PC-3 (cell line): ENCODE data around the gene FPGS. TPM values are rescaled to one million over a fixed set of nuclear protein-coding genes. Genes with fewer than 3 reads are reported as not detected.

ENCODE experiments used
- ATAC-seq: fragments of 200-7000 bp; cut with Tn5 transposase; 2 replicates; pipeline ENCODE4 v1.9.1; 2020; ENCODE audit warnings: mild to moderate bottlenecking, moderate library complexity
- BruUV-seq: library from RNA; stranded (reverse); fragments of 400-500 nt; replicated peaks from 2 replicates; lab custom pipeline; 2021; lab: Mats Ljungman, UMichigan
- CTCF ChIA-PET: fragments of 300-600 bp; sonication (Branson Sonifier 250); formaldehyde crosslinking; loops from one replicate; lab custom pipeline; 2022; ENCODE audit warnings: antibody characterized with exemption; lab: Charles Lee
- POLR2A ChIA-PET: fragments of 300-600 bp; sonication (Branson Sonifier 250); formaldehyde crosslinking; loops from one replicate; lab custom pipeline; 2022; ENCODE audit warnings: antibody characterized with exemption; ENCODE audit not compliant: unreplicated experiment; lab: Charles Lee
- DNase-seq: peaks from one replicate; pipeline ENCODE4 v3.0.0-alpha.2; 2015
- H2AFZ ChIP-seq: fragments of 300-600 bp; sonication (generic); 2 replicates; pipeline ENCODE4 v1.6.0; 2016; ENCODE audit warnings: antibody characterized with exemption, low read length
- H3F3A ChIP-seq: fragments of 300-600 bp; sonication (generic); one replicate; pipeline ENCODE4 v1.6.0; 2017; ENCODE audit warnings: antibody characterized with exemption, low read length, control low read depth, mild to moderate bottlenecking; ENCODE audit not compliant: unreplicated experiment
- H3K27ac ChIP-seq: fragments of 300-600 bp; sonication (generic); 2 replicates; pipeline ENCODE4 v1.5.1; 2016; ENCODE audit warnings: mild to moderate bottlenecking, low read length
- H3K27me3 ChIP-seq: fragments of 300-600 bp; sonication (generic); 2 replicates; pipeline ENCODE4 v1.6.1; 2016; ENCODE audit warnings: low read length, mixed read lengths
- H3K36me3 ChIP-seq: fragments of 300-600 bp; sonication (generic); 2 replicates; pipeline ENCODE4 v1.6.1; 2016; ENCODE audit warnings: low read depth, mixed run types, low read length, mixed read lengths
- H3K4me1 ChIP-seq: fragments of 300-600 bp; sonication (generic); 2 replicates; pipeline ENCODE4 v1.5.1; 2016; ENCODE audit warnings: low read length; ENCODE audit not compliant: insufficient read depth
- H3K4me2 ChIP-seq: fragments of 300-600 bp; sonication (generic); 2 replicates; pipeline ENCODE4 v1.6.0; 2016; ENCODE audit warnings: low read length
- H3K4me3 ChIP-seq: fragments of 300-600 bp; sonication (generic); 2 replicates; pipeline ENCODE4 v1.5.1; 2016; ENCODE audit warnings: mild to moderate bottlenecking, low read length, mixed read lengths
- H3K79me2 ChIP-seq: fragments of 300-600 bp; sonication (generic); 2 replicates; pipeline ENCODE4 v1.6.1; 2017; ENCODE audit warnings: low read length, mixed read lengths
- H3K9ac ChIP-seq: fragments of 300-600 bp; sonication (generic); 2 replicates; pipeline ENCODE4 v1.6.0; 2016; ENCODE audit warnings: mild to moderate bottlenecking, low read length
- H3K9me2 ChIP-seq: fragments of 300-600 bp; sonication (generic); replicated peaks from 2 replicates; pipeline ENCODE4 v1.6.1; 2016; ENCODE audit warnings: mixed run types, low read length, mixed read lengths
- H3K9me3 ChIP-seq: fragments of 300-600 bp; sonication (generic); 2 replicates; pipeline ENCODE4 v1.6.1; 2016; ENCODE audit warnings: low read length, mixed read lengths
- H4K20me1 ChIP-seq: fragments of 300-600 bp; sonication (generic); 2 replicates; pipeline ENCODE4 v1.6.1; 2016; ENCODE audit warnings: low read length, mixed read lengths
- CTCF ChIP-seq: fragments of 300-600 bp; sonication (generic); conservative IDR thresholded peaks from 2 replicates; pipeline ENCODE4 v1.5.1; 2017; ENCODE audit warnings: antibody characterized with exemption, low read depth, mild to moderate bottlenecking, low read length
- EZH2 ChIP-seq: fragments of 300-600 bp; sonication (generic); IDR thresholded peaks from one replicate; pipeline ENCODE4 v1.6.1; 2017; ENCODE audit warnings: antibody characterized with exemption, mild to moderate bottlenecking, low read length; ENCODE audit not compliant: unreplicated experiment
- EZH2phosphoT487 ChIP-seq: fragments of 300-600 bp; sonication (generic); IDR thresholded peaks from 2 replicates; pipeline ENCODE4 v1.6.1; 2018; ENCODE audit warnings: mild to moderate bottlenecking, antibody characterized with exemption, low read length, borderline replicate concordance
- intact Hi-C: fragments of 100-400 bp; cut with micrococcal nuclease; formaldehyde crosslinking; loops from 2 replicates; pipeline ENCODE4 v1.9.0; 2023
- total RNA-seq: library from RNA; depleted of rRNA; stranded (reverse); fragments of >200 nt; gene quantifications from 2 replicates; pipeline ENCODE4 v1.2.3, GENCODE V29; 2014

The FPGS gene
- total RNA-seq, 1 experiment from 2014 or later, result 78.5 TPM

GRCh38 chr9:127803507-127804352, 1.0 kb downstream of the FPGS start:
- H3K27ac ChIP-seq, result peak overlapping the region; percentile 90
- POLR2A ChIA-PET, result no interaction called here
- intact Hi-C loops, result loop anchor here (5.0 kb wide), 1 partner anchor 109 kb away; no protein-coding TSS in a partner anchor
- H3F3A ChIP-seq, result no peaks in the 10 kb centered on the region
- peaks cover 27% of the 10 kb centered on the region for H3K4me1 ChIP-seq
- H3K9me2 ChIP-seq, result no peaks in the 10 kb centered on the region
- peak overlapping the region; percentile 88 for H3K4me3 ChIP-seq
- DNase-seq (peak; percentile 84), ATAC-seq (peak; percentile 39)
- H4K20me1 ChIP-seq, result no peaks in the 10 kb centered on the region
- TF ChIP-seq EZH2 (no peak), CTCF (no peak), EZH2phosphoT487 (no peak)
- peak overlapping the region; percentile 85 for H3K4me2 ChIP-seq
- H3K79me2 ChIP-seq, result peaks cover 36% of the 10 kb centered on the region
- peak overlapping the region; percentile 98 for H3K9ac ChIP-seq
- BruUV-seq, result TSS peak; percentile 94
- peaks cover 11% of the 10 kb centered on the region; the same call in 1 of the 2 replicates for H3K36me3 ChIP-seq
- no peaks in the 10 kb centered on the region for H3K9me3 ChIP-seq
- no peaks in the 10 kb centered on the region for H3K27me3 ChIP-seq
- H2AFZ ChIP-seq, result peak overlapping the region; percentile 46; the same call in 1 of the 2 replicates
- CTCF ChIA-PET, result no interaction called here

- Histone ChIP-seq H3K9ac (no peak overlapping the region), H3K9me3 (no peaks in the 10 kb centered on the region), H3K27me3 (no peaks in the 10 kb centered on the region), H2AFZ (no peak overlapping the region), H3K79me2 (peaks cover 36% of the 10 kb centered on the region), H3K9me2 (no peaks in the 10 kb centered on the region), H3K36me3 (peaks cover 11% of the 10 kb centered on the region; the same call in 1 of the 2 replicates), H3K4me1 (peaks cover 22% of the 10 kb centered on the region), H4K20me1 (no peaks in the 10 kb centered on the region), H3K4me2 (no peak overlapping the region), H3F3A (no peaks in the 10 kb centered on the region), H3K27ac (no peak overlapping the region), H3K4me3 (no peak overlapping the region)
- BruUV-seq, result no TSS peak
- ChIA-PET POLR2A (interaction anchor here (0.7 kb wide), 1 partner anchor 148 kb away, joined by 5 read pairs; no protein-coding TSS in a partner anchor), CTCF (no interaction called here)
- ATAC-seq, result no peak
- TF ChIP-seq CTCF, result peak; percentile 46; the same call in 1 of the 2 replicates
- no peak for TF ChIP-seq EZH2phosphoT487
- intact Hi-C loops, result no loop called here
- no peak for DNase-seq
Measured at GRCh38 chr9:127805620-127806019, 2.9 kb downstream of the FPGS start.

GRCh38 chr9:127806871-127807270, 4.2 kb downstream of the FPGS start:
- H3F3A ChIP-seq, result no peaks in the 10 kb centered on the region
- no peak overlapping the region for H3K9ac ChIP-seq
- H3K9me3 ChIP-seq, result no peaks in the 10 kb centered on the region
- no peak overlapping the region for H3K4me2 ChIP-seq
- H4K20me1 ChIP-seq, result no peaks in the 10 kb centered on the region
- TF ChIP-seq EZH2, result no peak
- no peak for TF ChIP-seq CTCF
- no peak for TF ChIP-seq EZH2phosphoT487
- BruUV-seq, result no TSS peak
- no peak overlapping the region for H2AFZ ChIP-seq
- peaks cover 11% of the 10 kb centered on the region; the same call in 1 of the 2 replicates for H3K36me3 ChIP-seq
- intact Hi-C loops, result no loop called here
- peaks cover 15% of the 10 kb centered on the region for H3K4me1 ChIP-seq
- H3K79me2 ChIP-seq, result peaks cover 36% of the 10 kb centered on the region
- DNase-seq (no peak), ATAC-seq (no peak)
- no peaks in the 10 kb centered on the region for H3K27me3 ChIP-seq
- H3K27ac ChIP-seq, result no peak overlapping the region
- H3K9me2 ChIP-seq, result no peaks in the 10 kb centered on the region
- POLR2A ChIA-PET, result no interaction called here
- CTCF ChIA-PET, result no interaction called here
- H3K4me3 ChIP-seq, result no peak overlapping the region
